CD14-positive monocyte (primary cell): ENCODE measurements around the gene GPN1. TPM values are rescaled to one million over a fixed set of nuclear protein-coding genes. Genes with fewer than 3 reads are reported as not detected.

Experiments
- DNase-seq, 3 donors: peaks; one replicate each; pipeline ENCODE4 v3.0.0-alpha.2; 2011 to 2022
- H2AFZ ChIP-seq: 2 replicates; pipeline ENCODE4 v1.6.0; 2012; ENCODE audit warnings: mild to moderate bottlenecking, low read depth, low read length, inconsistent platforms; ENCODE audit not compliant: insufficient read depth, poor library complexity, severe bottlenecking
- H3K27ac ChIP-seq, 2 donors: 1 replicate in 1 of 2; 2 replicates in 1 of 2; pipeline ENCODE4 v1.5.1; 2012 to 2013; ENCODE audit warnings: low read length in 2 of 2, control low read depth in 1 of 2, inconsistent platforms in 1 of 2, low read depth in 1 of 2, mild to moderate bottlenecking in 1 of 2
- H3K27me3 ChIP-seq, 2 donors: one replicate each; pipeline versions ENCODE4 v1.6.0 to v1.6.1; 2011 to 2013; ENCODE audit warnings: low read length in 2 of 2; ENCODE audit not compliant: control insufficient read depth in 2 of 2, insufficient read depth in 2 of 2
- H3K36me3 ChIP-seq, 2 donors: replicated peaks in 1 of 2; 1 replicate in 1 of 2; 2 replicates in 1 of 2; pipeline versions ENCODE4 v1.5.1 to v1.6.1; 2012 to 2013; ENCODE audit warnings: low read length in 2 of 2, control low read depth in 1 of 2, inconsistent platforms in 1 of 2, mild to moderate bottlenecking in 1 of 2; ENCODE audit not compliant: insufficient read depth in 2 of 2, control insufficient read depth in 1 of 2
- H3K4me1 ChIP-seq, 2 donors: 1 replicate in 1 of 2; 2 replicates in 1 of 2; pipeline versions ENCODE4 v1.5.1 to v1.6.1; 2012 to 2013; ENCODE audit warnings: low read length in 2 of 2, control low read depth in 1 of 2, inconsistent platforms in 1 of 2, mild to moderate bottlenecking in 1 of 2, moderate library complexity in 1 of 2; ENCODE audit not compliant: insufficient read depth in 2 of 2, control insufficient read depth in 1 of 2
- H3K4me2 ChIP-seq: replicated peaks from 2 replicates; pipeline ENCODE3; 2012; ENCODE audit warnings: low read length, moderate library complexity, mild to moderate bottlenecking; ENCODE audit not compliant: poor library complexity, severe bottlenecking; ENCODE audit errors: extremely low read depth
- H3K4me3 ChIP-seq, 3 experiments: fragments of 200-600 bp in 1 of 3; sonication (generic) in 1 of 3; replicated peaks in 1 of 3; 1 replicate in 2 of 3; 2 replicates in 1 of 3; pipeline ENCODE4 v1.5.1; 2011 to 2013; ENCODE audit warnings: low read length in 3 of 3, mild to moderate bottlenecking in 3 of 3, control low read depth in 2 of 3, low read depth in 2 of 3, inconsistent platforms in 1 of 3, moderate library complexity in 1 of 3
- H3K79me2 ChIP-seq: 2 replicates; pipeline ENCODE4 v1.6.0; 2012; ENCODE audit warnings: mild to moderate bottlenecking, control low read depth, inconsistent platforms, low read length, moderate library complexity; ENCODE audit not compliant: insufficient read depth
- H3K9ac ChIP-seq: 2 replicates; pipeline ENCODE4 v1.6.0; 2017; ENCODE audit warnings: low read length, mild to moderate bottlenecking; ENCODE audit not compliant: insufficient read depth, poor library complexity, severe bottlenecking
- H3K9me3 ChIP-seq, 2 donors: replicated peaks in 1 of 2; 1 replicate in 1 of 2; 2 replicates in 1 of 2; pipeline versions ENCODE4 v1.5.1 to v1.6.1; 2012 to 2013; ENCODE audit warnings: low read length in 2 of 2, control low read depth in 1 of 2; ENCODE audit not compliant: control insufficient read depth in 1 of 2, insufficient read depth in 1 of 2
- H4K20me1 ChIP-seq: 2 replicates; pipeline ENCODE4 v1.6.0; 2012; ENCODE audit warnings: mild to moderate bottlenecking, low read length, control low read depth, moderate library complexity; ENCODE audit not compliant: insufficient read depth
- H3K27ac Mint-ChIP-seq, 7 donors: one replicate each; pipeline ENCODE4 v1.8.0; 2020; ENCODE audit warnings: mild to moderate bottlenecking in 7 of 7, mixed read lengths in 7 of 7, moderate library complexity in 6 of 7, inconsistent platforms in 2 of 7
- H3K27me3 Mint-ChIP-seq, 3 donors: one replicate each; pipeline ENCODE4 v1.8.0; 2021 to 2022; ENCODE audit warnings: low read depth in 3 of 3, mild to moderate bottlenecking in 3 of 3, mixed read lengths in 3 of 3, moderate library complexity in 3 of 3, inconsistent platforms in 1 of 3
- H3K36me3 Mint-ChIP-seq, 2 donors: one replicate each; pipeline ENCODE4 v1.8.0; 2020; ENCODE audit warnings: mixed read lengths in 2 of 2, inconsistent platforms in 1 of 2, mild to moderate bottlenecking in 1 of 2
- H3K4me1 Mint-ChIP-seq: one replicate; pipeline ENCODE4 v1.8.0; 2020; ENCODE audit warnings: mild to moderate bottlenecking, mixed read lengths
- H3K4me3 Mint-ChIP-seq, 2 donors: one replicate each; pipeline ENCODE4 v1.8.0; 2020; ENCODE audit warnings: mild to moderate bottlenecking in 2 of 2, mixed read lengths in 2 of 2, moderate library complexity in 1 of 2
- H3K9me3 Mint-ChIP-seq, 7 donors: one replicate each; pipeline ENCODE4 v1.8.0; 2020 to 2022; ENCODE audit warnings: mixed read lengths in 7 of 7, mild to moderate bottlenecking in 6 of 7, moderate library complexity in 6 of 7, inconsistent platforms in 2 of 7
- CTCF ChIP-seq: fragments of 200-600 bp; IDR thresholded peaks from one replicate; pipeline ENCODE4 v1.8.0; 2022; ENCODE audit warnings: antibody characterized with exemption, mild to moderate bottlenecking
- WGBS: methylation state at CpG from one replicate; pipeline ENCODE4 v1.1.5; 2013; ENCODE audit warnings: missing lambda C conversion rate; ENCODE audit not compliant: insufficient coverage; 5-methylcytosine and 5-hydroxymethylcytosine counted together
- intact Hi-C, 2 donors: fragments of 100-400 bp; cut with micrococcal nuclease; formaldehyde crosslinking; loops; one replicate each; pipeline versions ENCODE4 v1.15.0 to v1.15.1; 2023
- polyA plus RNA-seq, 3 donors: library from polyadenylated mRNA; depleted of rRNA in 1 of 3; unstranded in 2 of 3; stranded (reverse) in 1 of 3; fragments of 300-500 nt in 2 of 3; fragments of >200 nt in 1 of 3; fragmentation: Illumina TruSeq in 2 of 3; gene quantifications; 1 replicate in 2 of 3; 2 replicates in 1 of 3; pipeline ENCODE4 v1.2.3, GENCODE V29; 2012 to 2021

GPN1 gene
- polyA plus RNA-seq, 3 donors, result 16.1 to 49.8 (median 46.8) TPM

- no peak for DNase-seq
- Mint-ChIP-seq H3K27ac (peak overlapping the region in 2 of 7 donors; percentile 19 to 34), H3K9me3 (no peaks in the 10 kb centered on the region), H3K36me3 (peaks cover 70 to 79% of the 10 kb centered on the region in 2 donors), H3K4me1 (peaks cover 3% of the 10 kb centered on the region), H3K27me3 (peaks cover 0 to 3% (median 0%) of the 10 kb centered on the region in 3 donors), H3K4me3 (no peak overlapping the region)
- H3K36me3 ChIP-seq, result peaks cover 68 to 86% of the 10 kb centered on the region in 2 donors
- no peaks in the 10 kb centered on the region for H3K9me3 ChIP-seq
- H4K20me1 ChIP-seq, result no peaks in the 10 kb centered on the region
- H3K4me3 ChIP-seq, result no peak overlapping the region
- no peaks in the 10 kb centered on the region for H3K27me3 ChIP-seq
- no peak overlapping the region for H2AFZ ChIP-seq
- WGBS, result no CpG with 5 or more reads among the region's 1 CpG
- peaks cover 4 to 5% of the 10 kb centered on the region in 2 donors for H3K4me1 ChIP-seq
- intact Hi-C loops, result no loop called here
- no peak overlapping the region for H3K4me2 ChIP-seq
- no peak overlapping the region for H3K27ac ChIP-seq
- no peaks in the 10 kb centered on the region for H3K79me2 ChIP-seq
- no peak overlapping the region for H3K9ac ChIP-seq
- no peak for TF ChIP-seq CTCF
Observed at GRCh38 chr2:27621524-27621923, 7.3 kb upstream of the GPN1 start.

GRCh38 chr2:27622921-27623384 lies 5.9 kb upstream of the GPN1 start:
- Histone ChIP-seq H3K27me3 (no peaks in the 10 kb centered on the region), H3K4me3 (no peak overlapping the region), H2AFZ (no peak overlapping the region), H3K9me3 (no peaks in the 10 kb centered on the region), H3K4me2 (no peak overlapping the region), H3K4me1 (peaks cover 17 to 19% of the 10 kb centered on the region in 2 donors), H3K9ac (no peak overlapping the region), H3K79me2 (no peaks in the 10 kb centered on the region), H3K27ac (no peak overlapping the region), H3K36me3 (peaks cover 54 to 71% of the 10 kb centered on the region in 2 donors), H4K20me1 (no peaks in the 10 kb centered on the region)
- intact Hi-C loops, result no loop called here
- Mint-ChIP-seq H3K4me1 (peaks cover 17% of the 10 kb centered on the region), H3K36me3 (peaks cover 59 to 65% of the 10 kb centered on the region in 2 donors), H3K4me3 (no peak overlapping the region), H3K27ac (peak overlapping the region in 1 of 7 donors; percentile 61), H3K27me3 (peaks cover 0 to 3% (median 0%) of the 10 kb centered on the region in 3 donors), H3K9me3 (no peaks in the 10 kb centered on the region)
- WGBS, result 100% methylated on average over 2 of the region's 3 CpGs
- no peak for DNase-seq
- TF ChIP-seq CTCF, result no peak
